NCI-H2107 treated with DMSO at 0.1 percent for 48 hours (cell line): ENCODE results near the gene FYN.

Experiments
- DNase-seq: peaks from one replicate; lab custom pipeline; 2025; ENCODE audit not compliant: unreplicated experiment; lab: John Stamatoyannopoulos, UW

Gene FYN

DNA sequence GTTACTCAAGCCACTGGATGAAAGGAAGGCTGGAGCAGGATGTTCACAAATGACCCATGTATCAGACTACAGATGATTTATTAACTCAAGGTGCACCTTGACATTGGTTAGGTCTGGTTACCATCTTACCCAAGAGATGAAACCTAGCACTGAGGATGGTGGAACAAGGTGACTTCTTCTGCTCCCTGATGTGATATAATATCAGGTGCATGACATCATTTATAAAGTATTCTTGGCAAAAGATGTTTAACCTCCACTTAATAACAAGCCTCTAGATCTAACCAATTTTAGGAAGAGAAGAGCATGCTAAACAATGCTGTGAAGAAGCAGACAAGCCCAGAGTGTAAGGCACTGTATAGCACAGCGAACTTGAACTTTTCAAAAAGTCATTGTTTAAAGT, 100.9 kb downstream of the FYN start:
- DNase-seq: no peak

DNA sequence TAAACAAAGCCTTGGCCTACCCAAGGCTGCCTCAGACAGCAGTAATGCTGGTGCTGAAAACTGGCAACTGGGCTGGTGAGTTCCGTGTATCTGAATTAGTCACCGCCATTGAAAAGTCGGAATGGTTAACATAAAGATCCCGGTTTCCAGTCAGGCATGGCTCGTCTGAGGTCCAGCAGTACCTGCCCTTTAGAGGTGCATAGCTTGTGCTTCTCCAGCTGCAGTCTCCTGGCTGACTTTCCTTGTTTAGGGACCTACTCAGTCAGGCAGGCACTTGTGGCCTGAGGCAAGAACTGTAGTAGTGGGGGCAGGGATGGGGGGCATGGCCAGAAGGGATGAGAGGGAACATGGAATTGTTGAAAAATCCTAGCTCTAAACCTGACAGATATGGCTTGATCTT, 101.6 kb downstream of the FYN start:
- no peak for DNase-seq

DNA sequence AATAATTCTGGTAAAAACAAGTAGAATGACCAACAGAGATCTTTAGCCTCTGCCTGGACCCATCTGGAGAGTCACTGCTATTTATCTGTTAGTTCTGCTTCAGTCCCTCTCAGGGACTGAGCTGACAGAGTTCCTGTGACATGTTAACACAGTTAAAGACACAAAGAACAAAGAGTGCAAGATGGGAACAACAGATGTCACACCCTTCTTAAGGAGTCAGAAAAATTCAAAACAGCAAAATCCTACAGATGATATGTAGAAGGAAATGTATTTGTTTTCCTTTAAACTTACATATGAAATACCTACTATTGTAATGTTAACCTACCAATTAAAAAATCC, 102.2 kb downstream of the FYN start:
- no peak for DNase-seq

DNA sequence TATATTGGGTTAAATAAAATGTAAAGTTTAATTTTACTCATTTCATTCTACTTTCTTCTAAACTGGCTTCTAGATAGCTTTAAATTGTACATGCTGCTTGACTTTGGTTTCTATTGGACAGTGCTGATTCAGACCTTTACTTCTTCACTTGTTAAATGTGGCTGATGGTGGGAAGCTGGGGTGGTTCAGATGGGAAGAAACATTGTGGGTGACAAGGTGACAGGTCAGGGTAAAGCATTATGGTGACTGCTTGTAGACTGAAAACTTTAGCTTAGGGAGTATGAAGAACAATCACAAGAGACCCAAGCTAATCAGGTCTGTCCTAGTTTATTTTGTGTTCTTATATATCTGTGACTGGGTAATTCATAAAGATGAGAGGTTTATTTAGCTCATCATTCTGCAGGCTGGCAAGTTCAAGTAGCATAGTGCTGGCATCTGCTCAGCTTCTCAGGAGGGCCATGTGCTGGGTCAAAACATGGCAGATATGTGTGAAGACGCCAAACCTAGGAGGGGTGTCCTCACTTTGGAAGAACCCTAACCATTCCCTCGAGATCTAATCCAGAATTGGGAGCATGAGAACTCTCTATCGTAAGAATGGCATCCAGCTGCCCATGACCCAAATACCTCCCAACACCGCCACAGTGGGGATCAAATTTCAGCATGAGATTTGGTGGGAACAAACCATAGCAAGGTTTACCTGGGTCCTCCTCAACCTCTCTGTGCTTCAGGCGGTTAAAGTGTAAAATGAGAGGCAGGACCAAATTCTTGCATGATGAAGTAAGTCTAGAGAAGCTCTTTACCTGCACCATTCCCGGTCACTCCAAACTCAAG, 102.8 kb downstream of the FYN start:
- no peak for DNase-seq

DNA sequence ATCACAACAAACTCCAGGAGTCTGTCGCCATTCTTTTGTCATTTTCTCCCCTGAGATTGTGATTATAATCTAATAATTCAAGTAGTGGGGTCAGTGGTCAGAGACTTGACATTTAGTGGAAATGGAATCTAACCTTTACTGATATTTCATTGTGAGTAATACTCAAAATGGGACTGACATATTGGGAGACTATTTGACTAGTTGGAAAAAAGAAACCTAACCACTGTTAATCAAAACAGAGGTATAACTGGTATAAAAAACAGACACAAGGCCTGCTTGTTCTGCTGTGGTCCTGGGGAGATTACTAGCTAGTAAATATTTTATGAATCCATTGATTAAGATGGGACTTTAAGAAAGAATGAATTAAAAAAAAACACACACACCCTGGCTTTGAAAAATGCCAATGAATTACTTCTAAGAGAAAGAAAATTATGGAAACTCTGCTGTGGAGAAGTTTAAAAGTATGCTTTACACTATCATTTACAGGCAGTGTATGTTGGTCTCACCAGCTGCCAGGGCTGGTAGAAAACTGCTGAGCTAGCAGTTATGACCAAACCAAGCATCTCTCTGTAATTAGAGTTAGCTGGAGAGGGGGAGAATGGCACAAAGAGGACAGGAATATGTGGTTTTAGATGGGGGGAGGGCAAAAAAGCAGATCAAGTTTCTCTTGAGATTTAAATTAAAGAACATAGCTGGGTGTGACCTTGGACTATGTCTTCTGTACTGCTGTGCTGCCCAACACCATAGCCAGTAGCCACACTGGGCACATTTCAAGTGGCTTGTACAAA, 103.7 kb downstream of the FYN start:
- no peak for DNase-seq

DNA sequence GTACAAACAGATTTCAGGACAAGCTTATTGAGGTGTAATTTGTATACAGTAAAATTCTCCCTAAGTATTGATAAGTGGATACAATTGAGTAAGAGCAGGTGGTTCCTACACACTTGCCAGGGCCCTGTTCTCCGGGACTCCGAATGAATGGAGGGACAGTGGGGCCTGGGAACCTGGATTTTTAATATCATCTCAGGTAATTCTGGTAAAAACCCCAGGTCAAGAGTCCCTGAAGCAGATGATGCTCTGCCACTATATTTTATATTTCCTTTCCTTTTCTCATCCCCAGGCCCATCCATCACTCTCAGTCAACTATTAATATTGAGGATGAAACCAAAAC, 104.9 kb downstream of the FYN start:
- DNase-seq: no peak

DNA sequence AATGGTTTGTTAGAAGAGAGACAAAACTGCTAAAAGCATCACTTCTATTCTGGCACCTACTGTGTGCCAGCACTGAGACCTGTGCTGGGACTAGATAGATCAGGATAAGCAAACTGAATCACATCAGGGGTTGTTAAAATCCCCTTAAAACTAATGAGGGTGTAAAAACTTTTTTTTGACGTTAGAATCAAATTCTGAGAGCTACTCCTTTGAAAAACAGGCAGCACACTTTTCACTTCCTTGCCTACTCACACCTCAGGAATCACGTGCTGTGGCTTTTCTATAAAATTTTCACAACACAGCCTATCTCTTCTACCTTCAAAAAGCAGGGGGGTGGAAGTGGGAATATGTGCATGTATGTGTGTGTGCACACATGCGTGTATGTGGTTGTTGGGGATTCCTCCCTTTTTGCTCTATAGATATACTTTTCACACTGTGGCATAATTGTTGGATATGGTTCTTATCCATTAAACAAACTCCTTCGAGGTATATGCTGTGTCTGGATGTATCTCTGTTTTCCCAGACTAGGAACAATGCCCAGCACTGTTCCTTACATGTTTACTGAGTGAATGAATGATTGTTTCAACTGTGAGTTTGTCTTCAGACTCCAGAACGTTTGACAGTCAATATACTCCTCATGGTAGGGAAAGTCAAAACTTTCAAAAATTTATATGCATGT, 105.4 kb downstream of the FYN start:
- DNase-seq: no peak

DNA sequence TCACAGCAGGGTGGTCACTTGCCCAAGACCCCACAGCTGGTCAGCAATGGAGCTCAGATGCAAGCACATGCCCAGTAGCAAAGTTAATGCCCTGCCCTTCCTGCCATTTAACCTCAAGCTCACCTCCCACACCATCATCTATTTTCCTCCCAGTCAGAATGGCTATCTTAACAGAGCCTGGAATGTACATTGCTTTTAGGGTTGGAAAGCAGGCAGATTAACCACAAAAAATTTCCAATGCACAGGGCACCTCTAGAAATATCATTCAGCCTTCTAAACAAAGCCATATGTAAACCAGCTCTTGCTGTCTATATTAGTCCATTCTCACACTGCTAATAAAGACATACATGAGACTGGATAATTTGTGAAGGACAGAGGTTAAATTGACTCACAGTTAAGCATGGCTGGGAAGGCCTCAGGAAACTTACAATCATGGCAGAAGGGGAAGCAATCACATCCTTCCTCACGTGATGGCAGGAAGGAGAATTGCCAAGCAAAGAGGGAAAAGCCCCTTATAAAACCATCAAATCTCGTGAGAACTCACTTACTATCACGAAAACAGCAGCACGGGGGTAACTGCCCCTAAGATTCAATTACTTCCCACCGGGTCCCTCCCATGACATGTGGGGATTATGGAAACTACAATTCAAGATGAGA, 106.9 kb downstream of the FYN start:
- DNase-seq: no peak

DNA sequence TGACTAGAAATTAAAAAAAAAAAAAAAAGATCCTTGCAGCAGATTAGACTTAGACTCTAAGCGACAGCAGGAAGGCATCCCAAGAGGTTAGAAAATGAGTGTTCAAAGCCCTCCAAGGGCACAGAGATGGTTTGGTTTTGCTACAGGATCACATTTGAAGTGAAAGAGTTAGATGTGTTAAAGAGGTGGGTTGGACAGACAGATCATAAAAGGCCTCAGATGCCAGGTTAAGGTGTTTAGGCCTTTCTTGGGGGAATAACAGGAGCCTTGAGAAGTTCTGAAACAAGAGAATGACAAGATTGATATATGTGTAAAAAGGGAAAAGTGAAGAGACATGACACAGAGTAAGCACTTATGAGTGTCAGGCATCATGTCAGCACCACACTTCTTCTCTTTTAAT, 107.5 kb downstream of the FYN start:
- DNase-seq: no peak

DNA sequence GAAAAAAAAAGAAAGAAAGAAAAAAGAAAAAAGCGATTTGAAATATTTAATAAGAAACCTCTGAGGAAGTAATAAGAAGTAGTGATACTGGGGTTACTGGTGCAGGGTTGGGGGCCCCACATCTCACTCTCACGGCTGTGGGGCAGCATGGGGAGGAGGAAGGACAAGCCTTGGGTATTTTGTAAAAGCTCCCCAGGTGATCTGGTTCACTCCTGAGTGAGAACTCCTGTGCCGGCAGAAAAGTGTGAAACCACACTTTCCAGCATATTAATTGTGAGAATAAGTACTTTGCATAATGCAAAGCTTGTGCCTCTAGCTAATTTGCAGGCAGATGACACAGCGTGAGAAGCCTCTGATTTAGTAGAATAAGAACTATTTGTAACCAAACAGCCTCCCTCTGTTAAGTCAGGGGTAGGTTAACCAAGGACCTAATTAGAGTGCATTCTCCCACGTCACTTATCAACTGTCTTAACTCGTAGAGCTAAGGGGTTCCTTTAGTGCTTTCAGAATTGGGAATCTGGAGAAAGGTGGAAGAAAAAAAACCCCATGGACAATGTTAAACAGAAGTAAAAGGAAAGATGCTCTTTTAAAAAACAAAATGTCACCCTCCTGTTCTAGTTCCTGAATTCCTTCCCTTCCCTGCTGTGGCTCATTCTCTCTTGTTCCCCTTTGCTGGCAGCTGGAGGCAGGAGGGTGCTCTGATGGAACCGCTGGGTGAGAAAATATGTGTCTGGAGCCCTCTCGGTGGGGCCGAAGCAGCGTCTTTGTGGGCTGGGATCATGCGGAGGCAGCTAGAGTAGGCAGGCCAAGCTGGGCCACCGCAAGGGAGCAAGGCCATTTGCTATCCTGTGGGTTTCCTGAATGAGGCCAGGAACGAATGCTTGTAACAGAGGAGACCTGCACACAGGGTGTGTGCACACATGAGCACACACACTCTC, 108.7 kb downstream of the FYN start:
- no peak for DNase-seq

DNA sequence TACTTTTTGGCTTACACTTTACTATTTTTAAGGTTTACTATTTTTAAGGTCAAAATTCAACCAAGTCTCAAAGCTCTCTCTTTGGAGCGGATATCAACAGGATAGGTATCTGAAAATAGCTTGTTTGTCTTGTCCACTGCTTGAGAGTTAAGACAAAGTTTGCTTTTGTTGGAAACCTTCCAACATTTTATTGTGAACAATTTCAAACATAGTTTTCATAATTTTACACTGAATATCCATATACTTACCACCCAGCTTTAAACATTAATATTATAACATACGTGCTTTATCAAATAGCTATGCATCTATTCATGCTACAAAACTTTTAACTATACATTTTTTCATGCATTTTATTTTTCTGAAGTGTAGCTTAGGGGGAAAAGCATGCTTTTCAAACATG, 109.9 kb downstream of the FYN start:
- DNase-seq: no peak

DNA sequence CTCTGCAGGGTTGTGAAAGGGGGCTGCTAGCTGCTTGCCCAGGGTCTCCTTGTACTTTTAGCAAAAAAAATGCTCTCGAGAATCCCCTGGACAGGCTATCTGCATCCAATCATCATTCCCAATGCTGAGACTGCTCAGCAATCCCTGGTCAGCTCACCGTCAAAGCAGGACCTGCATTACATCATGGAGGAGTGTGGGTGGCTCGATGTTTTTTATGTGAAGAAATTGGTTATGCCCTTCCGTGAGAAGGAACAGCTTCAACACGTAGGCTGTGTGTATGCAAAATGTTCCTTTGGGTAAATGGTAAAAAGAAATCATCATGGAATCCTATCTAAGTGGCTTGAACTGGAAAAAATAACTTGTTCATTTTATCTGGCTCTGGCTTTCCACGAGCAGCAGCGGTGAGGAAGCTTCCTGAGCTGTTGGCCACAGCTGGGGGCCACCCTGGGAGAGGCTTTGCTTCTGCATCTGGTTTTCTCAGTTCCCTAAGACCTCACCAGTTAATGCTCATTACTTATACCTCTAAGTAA, 111.4 kb downstream of the FYN start:
- DNase-seq: no peak

DNA sequence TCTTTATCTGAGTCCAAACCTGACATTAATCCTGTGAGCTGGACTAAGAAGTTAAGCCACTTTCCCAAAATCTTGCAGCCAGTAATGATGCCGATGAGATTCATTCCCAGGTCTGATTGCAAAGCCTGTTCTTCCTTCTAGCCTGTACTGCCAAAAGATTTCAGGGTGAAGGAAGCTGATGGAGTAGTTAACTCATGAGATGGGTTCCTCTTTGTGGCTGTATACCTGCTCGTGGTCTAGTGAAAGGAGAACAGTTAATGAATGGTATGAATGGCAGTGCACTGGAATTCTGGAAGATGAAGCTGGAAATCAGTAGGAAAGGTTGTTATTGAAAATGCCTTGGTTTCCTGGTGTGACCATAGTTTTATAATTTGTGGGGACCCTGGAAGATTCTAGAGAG, 112.0 kb downstream of the FYN start:
- no peak for DNase-seq

DNA sequence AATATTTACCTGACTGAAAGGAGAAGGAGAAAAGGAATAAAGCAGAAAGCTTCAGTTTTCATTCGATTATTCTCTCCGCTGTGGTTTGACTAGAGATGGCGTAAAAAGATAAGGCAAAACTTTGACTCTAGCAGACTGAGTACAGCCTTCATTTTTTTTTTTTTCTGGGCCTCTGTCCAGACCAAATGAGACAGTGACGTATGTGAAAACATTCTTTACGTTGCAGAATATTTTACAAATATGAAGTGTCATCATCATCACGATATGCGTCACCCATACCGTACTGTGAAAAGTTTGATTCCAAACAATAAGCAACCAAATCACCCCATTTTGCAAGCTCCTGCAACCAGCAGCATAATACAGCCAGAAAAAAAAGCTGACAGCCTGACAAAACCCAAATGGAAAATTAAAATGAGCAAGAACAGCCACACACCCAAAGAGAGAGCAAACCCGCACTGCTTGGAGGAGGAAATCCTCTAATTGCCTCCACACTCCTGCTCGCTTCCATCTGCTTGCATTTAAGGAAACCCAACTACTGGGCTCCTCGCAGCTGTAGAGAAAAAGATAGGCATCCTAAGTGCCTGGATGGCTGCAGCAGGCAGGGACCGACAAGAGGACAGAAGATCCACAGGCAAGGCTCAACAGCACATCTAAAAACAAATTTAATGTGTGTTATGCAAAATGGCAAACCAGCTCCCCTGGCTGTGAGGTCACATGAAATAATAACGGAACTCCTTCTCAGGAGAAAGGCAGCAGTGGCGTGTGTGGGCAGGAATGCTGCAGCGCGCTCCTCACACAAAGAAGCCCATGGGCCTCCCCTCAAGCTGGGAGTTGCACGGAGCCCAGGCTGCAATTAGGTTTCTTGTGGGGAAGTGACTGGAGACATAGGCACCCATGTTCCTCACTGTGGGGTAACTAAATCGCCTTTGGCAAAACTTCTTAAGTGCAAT, 113.1 kb downstream of the FYN start:
- DNase-seq: no peak

DNA sequence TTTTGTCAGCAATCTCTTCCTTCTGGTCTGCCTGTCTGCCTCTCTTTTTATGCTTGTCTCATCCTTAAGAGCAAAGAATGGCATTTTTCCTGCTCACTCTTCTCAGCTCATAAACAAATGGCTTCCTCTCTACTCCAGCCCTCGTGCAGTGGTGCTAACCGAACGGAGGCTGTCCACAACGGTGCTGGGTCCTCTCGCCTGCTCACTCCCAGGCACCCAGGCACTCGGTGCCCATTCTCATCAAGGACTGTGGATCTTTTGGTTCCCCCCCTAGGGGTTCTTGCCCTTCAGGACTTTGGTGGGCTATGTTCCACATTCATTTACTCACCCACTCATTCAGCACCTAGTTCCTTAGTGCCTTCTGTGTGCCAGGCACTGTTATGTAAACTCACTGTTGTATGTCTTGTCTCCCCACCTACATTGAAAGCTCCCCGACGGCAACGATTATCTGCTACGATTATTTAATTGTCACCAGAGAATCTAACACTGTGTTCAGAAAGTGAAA, 113.9 kb downstream of the FYN start:
- no peak for DNase-seq

DNA sequence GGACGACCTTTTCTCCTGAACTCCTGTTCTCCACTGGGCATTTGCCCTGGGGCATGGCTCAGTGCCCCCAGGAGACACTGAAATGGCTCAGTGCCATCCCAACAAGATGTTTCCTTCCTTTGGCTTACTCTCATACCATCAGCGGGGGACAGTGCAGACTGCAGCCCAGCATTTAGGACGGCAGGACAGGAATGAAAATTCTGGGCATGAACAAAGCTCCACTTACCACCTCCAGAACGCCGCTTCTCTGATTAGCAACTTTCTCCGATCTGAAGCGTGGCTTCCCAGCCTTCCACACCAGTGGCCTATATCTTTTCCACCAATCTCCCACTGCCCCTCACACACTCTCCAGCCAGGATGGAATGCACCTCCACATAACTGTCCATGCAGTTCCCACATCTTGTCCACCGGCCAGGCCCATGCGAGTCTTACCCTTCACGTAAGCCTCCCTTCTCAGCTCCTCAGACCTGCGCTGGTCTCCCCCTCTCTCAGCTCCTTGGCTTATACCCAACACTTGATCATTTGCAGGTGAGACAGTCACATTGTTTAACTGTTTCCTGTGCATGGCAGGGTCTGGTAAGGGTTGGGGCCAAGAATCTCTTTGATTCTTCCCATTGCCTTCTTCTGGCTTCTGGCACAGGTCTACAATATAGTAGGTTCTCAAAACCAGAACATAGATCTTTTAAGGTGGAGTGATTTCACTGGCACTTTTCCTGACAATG, 114.5 kb downstream of the FYN start:
- no peak for DNase-seq

DNA sequence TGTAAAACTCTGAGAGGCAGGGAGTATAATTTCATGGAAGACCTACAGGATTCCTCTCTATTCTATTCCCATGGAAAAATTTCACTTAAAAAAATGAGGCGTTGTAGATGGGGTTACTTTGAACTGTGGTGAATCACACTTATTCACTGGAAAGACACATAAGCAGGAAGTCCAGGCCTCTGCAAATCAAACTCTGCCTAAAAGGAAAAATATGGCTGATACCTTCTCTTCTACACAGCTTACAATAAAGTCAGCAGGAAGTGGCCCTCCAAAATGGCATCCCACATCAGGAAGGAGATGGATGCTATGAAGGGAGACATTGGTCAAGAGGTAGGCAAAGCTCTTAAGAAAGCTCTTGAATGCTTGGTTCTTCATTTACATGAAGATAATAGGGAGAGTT, 115.9 kb downstream of the FYN start:
- no peak for DNase-seq

DNA sequence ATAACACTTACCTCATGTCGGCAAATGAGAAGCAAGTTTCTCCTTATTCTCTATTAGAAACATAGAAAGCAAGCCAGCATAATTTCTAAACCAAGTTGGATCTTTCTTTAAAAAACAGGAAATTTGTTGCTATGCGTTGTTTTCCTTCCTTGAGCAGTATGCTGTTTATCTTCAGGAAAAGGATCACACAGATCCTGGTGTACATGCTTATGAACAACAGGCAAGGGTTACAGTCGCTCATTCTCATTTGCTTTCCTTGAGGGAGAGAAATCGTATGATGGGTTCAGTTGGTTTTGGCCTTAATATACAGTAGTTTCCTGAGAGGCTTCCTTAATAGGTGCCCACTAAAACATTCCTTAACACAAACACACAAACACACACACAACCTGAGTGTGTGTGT, 118.8 kb downstream of the FYN start:
- no peak for DNase-seq
